H1 (cell line): ENCODE data around the gene AIF1. TPM values are rescaled to one million over a fixed set of nuclear protein-coding genes. Genes with fewer than 3 reads are reported as not detected.

Experiments
- CTCF ChIA-PET: fragments of 300-600 bp; sonication (Branson Sonifier 250); formaldehyde crosslinking; loops from one replicate; lab custom pipeline; 2021; ENCODE audit not compliant: partially characterized antibody; lab: Charles Lee
- POLR2A ChIA-PET: fragments of 300-600 bp; sonication (Branson Sonifier 250); formaldehyde crosslinking; loops from one replicate; lab custom pipeline; 2021; ENCODE audit warnings: inconsistent platforms; ENCODE audit not compliant: partially characterized antibody; lab: Charles Lee
- DNase-seq, 2 experiments: peaks; one replicate each; pipeline versions ENCODE4 v3.0.0 to v3.0.0-alpha.2; 2010 to 2022; ENCODE audit warnings: low spot score in 2 of 2, low read depth in 1 of 2, mixed read lengths in 1 of 2
- FAIRE-seq: peaks from 2 replicates; lab custom pipeline; 2011; peaks lifted over from hg19 to GRCh38; lab: Jason Lieb, UNC
- H2AFZ ChIP-seq: 2 replicates; pipeline ENCODE4 v1.8.1; 2012; ENCODE audit warnings: low read length, inconsistent platforms
- H2AK5ac ChIP-seq: 2 replicates; pipeline ENCODE4 v1.6.1; 2013; ENCODE audit warnings: low read depth, low read length
- H2BK120ac ChIP-seq: replicated peaks from 2 replicates; pipeline ENCODE3; 2013; ENCODE audit warnings: low read depth, low read length, inconsistent platforms
- H2BK12ac ChIP-seq: 2 replicates; pipeline ENCODE4 v1.6.1; 2013; ENCODE audit warnings: low read depth, low read length
- H2BK15ac ChIP-seq: 2 replicates; pipeline ENCODE4 v1.6.1; 2013; ENCODE audit warnings: low read length
- H2BK20ac ChIP-seq: 2 replicates; pipeline ENCODE4 v1.6.1; 2013; ENCODE audit warnings: low read length
- H2BK5ac ChIP-seq: 2 replicates; pipeline ENCODE4 v1.6.1; 2013; ENCODE audit warnings: low read depth, low read length
- H3K14ac ChIP-seq: 2 replicates; pipeline ENCODE4 v1.6.1; 2013; ENCODE audit warnings: inconsistent platforms; ENCODE audit not compliant: insufficient read length
- H3K18ac ChIP-seq: 2 replicates; pipeline ENCODE4 v1.6.1; 2013; ENCODE audit warnings: low read length; ENCODE audit errors: extremely low read depth
- H3K23ac ChIP-seq: 2 replicates; pipeline ENCODE4 v1.6.1; 2013; ENCODE audit warnings: inconsistent platforms; ENCODE audit not compliant: insufficient read length
- H3K23me2 ChIP-seq: 2 replicates; pipeline ENCODE4 v1.6.1; 2013; ENCODE audit warnings: low read depth, low read length
- H3K27ac ChIP-seq: 2 replicates; pipeline ENCODE4 v1.6.1; 2011; ENCODE audit warnings: low read depth, low read length, inconsistent platforms
- H3K27me3 ChIP-seq, 4 experiments: replicated peaks in 1 of 4; 1 replicate in 1 of 4; 2 replicates in 3 of 4; pipeline versions ENCODE4 v1.6.1 to v1.8.1; 2011 to 2013; ENCODE audit warnings: low read length in 3 of 4, mild to moderate bottlenecking in 3 of 4, inconsistent platforms in 2 of 4, mixed read lengths in 2 of 4, moderate library complexity in 1 of 4; ENCODE audit not compliant: control insufficient read depth in 3 of 4, insufficient read depth in 3 of 4; ENCODE audit errors: extremely low read depth in 1 of 4
- H3K36me3 ChIP-seq, 4 experiments: 2 replicates each; pipeline versions ENCODE4 v1.6.1 to v1.8.1; 2011 to 2013; ENCODE audit warnings: mild to moderate bottlenecking in 4 of 4, low read length in 3 of 4, moderate library complexity in 2 of 4, control low read depth in 1 of 4, inconsistent platforms in 1 of 4; ENCODE audit not compliant: insufficient read depth in 4 of 4, control insufficient read depth in 2 of 4
- H3K4ac ChIP-seq: replicated peaks from 2 replicates; pipeline ENCODE3; 2013; ENCODE audit warnings: low read length, low read depth, mixed read lengths, inconsistent platforms; ENCODE audit not compliant: insufficient read length
- H3K4me1 ChIP-seq, 4 experiments: replicated peaks in 1 of 4; 1 replicate in 1 of 4; 2 replicates in 3 of 4; pipeline versions ENCODE4 v1.6.1 to v1.8.1; 2011 to 2013; ENCODE audit warnings: low read length in 3 of 4, inconsistent platforms in 2 of 4, mixed read lengths in 1 of 4; ENCODE audit not compliant: insufficient read depth in 4 of 4, control insufficient read depth in 3 of 4
- H3K4me2 ChIP-seq, 2 experiments: 2 replicates each; pipeline versions ENCODE4 v1.6.1 to v1.8.1; 2011 to 2013; ENCODE audit warnings: low read depth in 2 of 2, low read length in 2 of 2, control low read depth in 1 of 2, inconsistent platforms in 1 of 2, mild to moderate bottlenecking in 1 of 2; ENCODE audit not compliant: insufficient read depth in 1 of 2
- H3K4me3 ChIP-seq, 4 experiments: fragments of 200-600, 300-600 bp in 1 of 4; sonication (generic), shearing (Covaris generic), sonication (Bioruptor Twin) in 1 of 4; 2 replicates each; pipeline versions ENCODE4 v1.5.1 to v1.8.1; 2011 to 2016; ENCODE audit warnings: low read length in 4 of 4, low read depth in 3 of 4, control low read depth in 2 of 4, inconsistent platforms in 2 of 4, mild to moderate bottlenecking in 2 of 4, mixed read lengths in 1 of 4, moderate library complexity in 1 of 4; ENCODE audit not compliant: insufficient read depth in 2 of 4; ENCODE audit errors: extremely low read depth in 1 of 4
- H3K56ac ChIP-seq: replicated peaks from 2 replicates; pipeline ENCODE3; 2013; ENCODE audit warnings: low read depth, mild to moderate bottlenecking, mixed read lengths, low read length, inconsistent platforms; ENCODE audit not compliant: insufficient read length
- H3K79me1 ChIP-seq: 2 replicates; pipeline ENCODE4 v1.6.1; 2013; ENCODE audit warnings: low read depth, low read length, control low read depth
- H3K79me2 ChIP-seq, 2 experiments: 2 replicates each; pipeline versions ENCODE4 v1.6.1 to v1.8.1; 2012 to 2013; ENCODE audit warnings: low read length in 2 of 2, mild to moderate bottlenecking in 2 of 2, inconsistent platforms in 1 of 2; ENCODE audit not compliant: insufficient read depth in 2 of 2, control insufficient read depth in 1 of 2
- H3K9ac ChIP-seq, 4 experiments: replicated peaks in 1 of 4; 1 replicate in 1 of 4; 2 replicates in 3 of 4; pipeline versions ENCODE4 v1.6.1 to v1.8.1; 2011 to 2013; ENCODE audit warnings: low read depth in 3 of 4, low read length in 3 of 4, control low read depth in 2 of 4, mild to moderate bottlenecking in 2 of 4, moderate library complexity in 2 of 4, inconsistent platforms in 1 of 4; ENCODE audit errors: extremely low read depth in 1 of 4
- H3K9me3 ChIP-seq, 2 experiments: 2 replicates each; pipeline versions ENCODE4 v1.6.1 to v1.8.1; 2012 to 2013; ENCODE audit warnings: mild to moderate bottlenecking in 2 of 2, moderate library complexity in 2 of 2, control low read depth in 1 of 2, inconsistent platforms in 1 of 2, low read depth in 1 of 2, low read length in 1 of 2, mixed read lengths in 1 of 2; ENCODE audit not compliant: insufficient read depth in 2 of 2
- H4K20me1 ChIP-seq, 2 experiments: replicated peaks in 1 of 2; 2 replicates each; pipeline versions ENCODE3 to v1.8.1; 2011 to 2013; ENCODE audit warnings: inconsistent platforms in 2 of 2, low read length in 2 of 2, mild to moderate bottlenecking in 1 of 2; ENCODE audit not compliant: insufficient read depth in 2 of 2, control insufficient read depth in 1 of 2
- H4K5ac ChIP-seq: 2 replicates; pipeline ENCODE4 v1.6.1; 2013; ENCODE audit warnings: low read length, low read depth, mixed read lengths, inconsistent platforms; ENCODE audit not compliant: insufficient read length
- H4K8ac ChIP-seq: 2 replicates; pipeline ENCODE4 v1.8.0; 2013; ENCODE audit warnings: mild to moderate bottlenecking, moderate library complexity, low read length, inconsistent platforms; ENCODE audit not compliant: insufficient read depth; ENCODE audit errors: extremely low read depth
- H4K91ac ChIP-seq: replicated peaks from 2 replicates; pipeline ENCODE3; 2013; ENCODE audit warnings: low read length, mixed read lengths, inconsistent platforms; ENCODE audit not compliant: insufficient read length
- KDM4A ChIP-seq: IDR thresholded peaks from one replicate; pipeline ENCODE4 v1.7.1; 2012; ENCODE audit warnings: low read depth, mild to moderate bottlenecking, moderate library complexity, low read length, inconsistent platforms; ENCODE audit not compliant: severe bottlenecking
- MAFK ChIP-seq: IDR thresholded peaks from 2 replicates; pipeline ENCODE4 v1.6.1; 2012; ENCODE audit warnings: low read depth, mild to moderate bottlenecking, improper control_type of control experiment, low read length
- RNF2 ChIP-seq: fragments of 200-900, 300-1000 bp; sonication (generic); IDR thresholded peaks from 2 replicates; pipeline ENCODE4 v1.7.1; 2016; ENCODE audit warnings: borderline replicate concordance, low read depth, mild to moderate bottlenecking, antibody characterized with exemption, low read length; ENCODE audit not compliant: poor library complexity, severe bottlenecking; ENCODE audit errors: missing control alignments
- SP2 ChIP-seq: IDR thresholded peaks from 2 replicates; pipeline ENCODE4 v1.6.1; 2012; ENCODE audit warnings: mild to moderate bottlenecking, low read length, inconsistent platforms
- SRF ChIP-seq: IDR thresholded peaks from 2 replicates; pipeline ENCODE4 v1.6.1; 2011; ENCODE audit warnings: mild to moderate bottlenecking, low read depth, low read length, moderate library complexity
- WGBS, 2 experiments: shearing (Covaris generic) in 1 of 2; methylation state at CpG; one replicate each; pipeline versions ENCODE4 v1.1.6 to v1.1.7; 2013 to 2015; ENCODE audit warnings: low lambda C conversion rate in 2 of 2, mixed read lengths in 2 of 2, inconsistent platforms in 1 of 2, low coverage in 1 of 2, missing lambda C conversion rate in 1 of 2; ENCODE audit not compliant: insufficient replicate concordance in 2 of 2, insufficient coverage in 1 of 2, insufficient read length in 1 of 2; ENCODE audit errors: extremely low coverage in 1 of 2, missing lambda C conversion rate in 1 of 2; 5-methylcytosine and 5-hydroxymethylcytosine counted together
- polyA plus RNA-seq, 7 experiments: library from polyadenylated mRNA; depleted of rRNA in 3 of 7; stranded (reverse) in 5 of 7; unstranded in 2 of 7; fragments of >200 nt in 5 of 7; fragments of 200-250 nt in 2 of 7; gene quantifications; 1 replicate in 5 of 7; 2 replicates in 1 of 7; 4 replicates in 1 of 7; pipeline versions ENCODE4 v1.2.1 to v1.2.3, GENCODE V29; 2011 to 2013; ENCODE audit warnings: missing spikeins in 2 of 7, mixed read lengths in 2 of 7
- total RNA-seq: library from RNA; stranded (reverse); fragmentation: NEBNext Ultra II Directional; extraction: Animal tissue kit (Norgen Biotek cat#: 25700); gene quantifications from 2 replicates; pipeline ENCODE4 v1.2.1, GENCODE V29; 2021

AIF1 gene
- total and polyA plus RNA-seq, 2 of the 8 experiments (the other 6 are each of a cell fraction or from before 2014, with no cell fraction given): 6.3 to 9.8 TPM

GRCh38 chr6:31641370-31641769, 26.3 kb downstream of the AIF1 start:
- H4K8ac ChIP-seq: no peak overlapping the region
- no peak overlapping the region for H2BK20ac ChIP-seq
- H2AFZ ChIP-seq: no peak overlapping the region
- H4K5ac ChIP-seq: no peak overlapping the region
- no peak overlapping the region for H2BK5ac ChIP-seq
- H2BK120ac ChIP-seq: no peak overlapping the region
- H4K91ac ChIP-seq: no peak overlapping the region
- POLR2A ChIA-PET: interaction anchor here (1.5 to 34.9 kb wide), 6 partner anchors 6 to 136 kb away, joined by 3 to 883 read pairs (median 54); partner anchors contain the start of genes APOM, BAG6, C6orf47 and CSNK2B
- H2BK15ac ChIP-seq: no peak overlapping the region
- H3K9ac ChIP-seq: no peak overlapping the region
- H3K36me3 ChIP-seq: peaks cover 52 to 93% (median 76%) of the 10 kb centered on the region in 4 experiments
- no peak overlapping the region for H3K23ac ChIP-seq
- no peak overlapping the region for H3K56ac ChIP-seq
- no peak overlapping the region for H3K4ac ChIP-seq
- FAIRE-seq (no peak), DNase-seq (no peak)
- CTCF ChIA-PET: interaction anchor here (0.8 to 1.0 kb wide), 2 partner anchors 10 to 14 kb away, joined by 3 read pairs; no protein-coding TSS in a partner anchor
- no peaks in the 10 kb centered on the region for H3K27me3 ChIP-seq
- H3K18ac ChIP-seq: no peak overlapping the region
- no peak overlapping the region for H3K4me3 ChIP-seq
- no peaks in the 10 kb centered on the region for H3K4me1 ChIP-seq
- H2AK5ac ChIP-seq: no peak overlapping the region
- H2BK12ac ChIP-seq: no peak overlapping the region
- peaks cover 6 to 12% of the 10 kb centered on the region in 2 experiments for H4K20me1 ChIP-seq
- H3K9me3 ChIP-seq: no peaks in the 10 kb centered on the region
- H3K23me2 ChIP-seq: no peaks in the 10 kb centered on the region
- no peak overlapping the region for H3K4me2 ChIP-seq
- no peaks in the 10 kb centered on the region for H3K79me2 ChIP-seq
- 93% methylated on average over 4 of the region's 4 CpGs; no CpG with 5 or more reads in 1 of the 2 experiments for WGBS, 2 experiments
- H3K14ac ChIP-seq: no peak overlapping the region
- no peak overlapping the region for H3K27ac ChIP-seq
- no peaks in the 10 kb centered on the region; the same call in none of the 2 replicates for H3K79me1 ChIP-seq
- no peak for TF ChIP-seq KDM4A
- no peak for TF ChIP-seq SP2
- no peak for TF ChIP-seq MAFK
- no peak for TF ChIP-seq SRF
- TF ChIP-seq RNF2: no peak
